H1 (cell line): Measurements from ENCODE around the gene PIP5K1B.

Experiments used
- ATF3 ChIP-seq: IDR thresholded peaks from 2 replicates; pipeline ENCODE4 v1.6.1; 2011; ENCODE audit warnings: low read depth, mild to moderate bottlenecking, low read length; ENCODE audit not compliant: insufficient read depth
- CHD7 ChIP-seq: fragments of 300-600 bp; sonication (generic); IDR thresholded peaks from 2 replicates; pipeline ENCODE4 v1.7.1; 2012; ENCODE audit warnings: low read length, moderate library complexity, mild to moderate bottlenecking, inconsistent platforms; ENCODE audit not compliant: insufficient replicate concordance
- CTCF ChIP-seq, 3 experiments: IDR thresholded peaks; 1 replicate in 2 of 3; 2 replicates in 1 of 3; pipeline versions ENCODE4 v1.5.1 to v1.6.1; 2011; ENCODE audit warnings: low read length in 3 of 3, mild to moderate bottlenecking in 3 of 3, inconsistent platforms in 2 of 3, low read depth in 1 of 3, moderate library complexity in 1 of 3; ENCODE audit not compliant: insufficient read depth in 1 of 3; ENCODE audit errors: control extremely low read depth in 1 of 3
- EZH2 ChIP-seq: fragments of 200-600 bp; sonication (generic); IDR thresholded peaks from 2 replicates; pipeline ENCODE4 v1.7.1; 2012; ENCODE audit warnings: low read depth, mild to moderate bottlenecking, moderate library complexity, low read length, inconsistent platforms; ENCODE audit not compliant: severe bottlenecking
- HDAC6 ChIP-seq: IDR thresholded peaks from one replicate; pipeline ENCODE4 v1.7.1; 2012; ENCODE audit warnings: low read depth, mild to moderate bottlenecking, inconsistent platforms, low read length, moderate library complexity
- JUN ChIP-seq: IDR thresholded peaks from 2 replicates; pipeline ENCODE4 v1.6.1; 2011; ENCODE audit warnings: low read depth, mild to moderate bottlenecking, improper control_type of control experiment, low read length
- JUND ChIP-seq: IDR thresholded peaks from 2 replicates; pipeline ENCODE4 v1.6.1; 2011; ENCODE audit warnings: mild to moderate bottlenecking, improper control_type of control experiment, low read length
- KDM4A ChIP-seq: IDR thresholded peaks from one replicate; pipeline ENCODE4 v1.7.1; 2012; ENCODE audit warnings: low read depth, mild to moderate bottlenecking, moderate library complexity, low read length, inconsistent platforms; ENCODE audit not compliant: severe bottlenecking
- SIRT6 ChIP-seq: IDR thresholded peaks from one replicate; pipeline ENCODE4 v1.7.1; 2012; ENCODE audit warnings: low read length, inconsistent platforms
- TAF1 ChIP-seq: IDR thresholded peaks from 2 replicates; pipeline ENCODE4 v1.6.1; 2011; ENCODE audit warnings: mild to moderate bottlenecking, low read depth, low read length
- TF ChIP-seq, protein P1 (sequence below): IDR thresholded peaks from 2 replicates; pipeline ENCODE4 v1.6.1; 2012; ENCODE audit warnings: inconsistent platforms

DNA sequence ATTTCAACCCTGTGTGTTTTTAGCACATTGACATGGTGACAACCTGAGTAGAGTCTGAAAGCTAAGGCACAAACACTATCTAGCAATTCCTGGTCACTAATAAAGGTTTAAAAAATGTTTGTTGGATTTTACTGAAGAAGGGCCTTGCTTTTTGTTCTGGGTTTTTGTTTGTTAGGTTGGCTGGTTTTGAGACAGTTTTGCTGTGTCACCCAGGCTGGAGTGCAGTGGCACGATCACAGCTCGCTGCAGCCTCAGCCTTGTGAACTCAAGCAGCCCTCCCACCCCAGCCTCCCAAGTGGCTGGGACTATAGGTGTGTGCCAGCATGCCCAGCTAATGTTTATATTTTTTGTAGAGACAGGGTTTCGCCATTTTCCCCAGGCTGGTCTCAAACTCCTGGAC, 269.9 kb downstream of the PIP5K1B start:
- no peak for TF ChIP-seq CHD7
- no peak for TF ChIP-seq JUND
- TF ChIP-seq HDAC6 = no peak
- no peak for TF ChIP-seq CTCF (IDR thresholded peaks at IDR 0.05; ENCODE audit: control extremely low read depth in 1 of 3, insufficient read depth in 1 of 3, low read depth in 1 of 3, low read length in 3 of 3)
- TF ChIP-seq, protein P1, sequence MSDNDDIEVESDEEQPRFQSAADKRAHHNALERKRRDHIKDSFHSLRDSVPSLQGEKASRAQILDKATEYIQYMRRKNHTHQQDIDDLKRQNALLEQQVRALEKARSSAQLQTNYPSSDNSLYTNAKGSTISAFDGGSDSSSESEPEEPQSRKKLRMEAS = no peak
- no peak for TF ChIP-seq ATF3
- no peak for TF ChIP-seq JUN
- no peak for TF ChIP-seq SIRT6
- TF ChIP-seq EZH2 = no peak
- no peak for TF ChIP-seq TAF1
- TF ChIP-seq KDM4A = no peak
